Neuronal stem cell (in vitro differentiated cells): ENCODE data around the gene GRAMD1C.
A peak's percentile ranks its signal among the peaks of the same experiment; 100 is the strongest.

Source experiments
- DNase-seq: peaks from one replicate; pipeline ENCODE4 v3.0.0-alpha.2; 2013; ENCODE audit warnings: low spot score
- H2AFZ ChIP-seq: one replicate; pipeline ENCODE4 v1.6.1; 2013; ENCODE audit warnings: mild to moderate bottlenecking, low read length, inconsistent platforms
- H2AK5ac ChIP-seq: 2 replicates; pipeline ENCODE4 v1.6.1; 2013; ENCODE audit warnings: low read depth, mild to moderate bottlenecking, inconsistent platforms, low read length, moderate library complexity, mixed read lengths
- H2BK120ac ChIP-seq: 2 replicates; pipeline ENCODE4 v1.6.1; 2013; ENCODE audit warnings: low read depth, mild to moderate bottlenecking, inconsistent platforms, low read length, moderate library complexity, mixed read lengths
- H2BK12ac ChIP-seq: one replicate; pipeline ENCODE4 v1.6.1; 2013; ENCODE audit warnings: low read length, inconsistent platforms
- H2BK15ac ChIP-seq: 2 replicates; pipeline ENCODE4 v1.6.1; 2013; ENCODE audit warnings: mild to moderate bottlenecking, low read length, inconsistent platforms, mixed read lengths
- H2BK5ac ChIP-seq: one replicate; pipeline ENCODE4 v1.6.1; 2013; ENCODE audit warnings: inconsistent platforms, mild to moderate bottlenecking, low read length, moderate library complexity
- H3K14ac ChIP-seq: one replicate; pipeline ENCODE4 v1.6.1; 2013; ENCODE audit warnings: low read length, inconsistent platforms
- H3K18ac ChIP-seq: 2 replicates; pipeline ENCODE4 v1.6.1; 2013; ENCODE audit warnings: low read length, inconsistent platforms
- H3K23ac ChIP-seq: 2 replicates; pipeline ENCODE4 v1.6.1; 2013; ENCODE audit warnings: low read depth, mild to moderate bottlenecking, mixed read lengths, low read length, inconsistent platforms; ENCODE audit not compliant: poor library complexity
- H3K27ac ChIP-seq: replicated peaks from 3 replicates; pipeline ENCODE4 v1.5.1; 2013; ENCODE audit warnings: low read length, inconsistent platforms
- H3K27me3 ChIP-seq, 3 experiments: 2 replicates each; pipeline ENCODE4 v1.6.1; 2013; ENCODE audit warnings: low read length in 3 of 3, mild to moderate bottlenecking in 2 of 3, inconsistent platforms in 1 of 3, low read depth in 1 of 3, mixed read lengths in 1 of 3, moderate library complexity in 1 of 3; ENCODE audit not compliant: control insufficient read depth in 3 of 3, insufficient read depth in 3 of 3
- H3K36me3 ChIP-seq, 2 donors: replicated peaks in 1 of 2; 2 replicates each; pipeline ENCODE4 v1.6.1; 2013; ENCODE audit warnings: low read length in 2 of 2; ENCODE audit not compliant: control insufficient read depth in 2 of 2, insufficient read depth in 2 of 2
- H3K4ac ChIP-seq: 2 replicates; pipeline ENCODE4 v1.6.1; 2013; ENCODE audit warnings: inconsistent platforms, mild to moderate bottlenecking, low read length, moderate library complexity
- H3K4me1 ChIP-seq, 2 donors: 1 replicate in 1 of 2; 2 replicates in 1 of 2; pipeline ENCODE4 v1.6.1; 2013; ENCODE audit warnings: low read length in 2 of 2, low read depth in 1 of 2; ENCODE audit not compliant: control insufficient read depth in 2 of 2, insufficient read depth in 1 of 2
- H3K4me2 ChIP-seq: one replicate; pipeline ENCODE4 v1.6.1; 2013; ENCODE audit warnings: mild to moderate bottlenecking, low read length, inconsistent platforms; ENCODE audit not compliant: insufficient read depth, poor library complexity, severe bottlenecking
- H3K4me3 ChIP-seq, 2 donors: 2 replicates each; pipeline ENCODE4 v1.5.1; 2013; ENCODE audit warnings: low read length in 2 of 2, mild to moderate bottlenecking in 2 of 2, inconsistent platforms in 1 of 2, moderate library complexity in 1 of 2
- H3K79me1 ChIP-seq: one replicate; pipeline ENCODE4 v1.6.1; 2013; ENCODE audit warnings: low read depth, mild to moderate bottlenecking, inconsistent platforms, low read length, moderate library complexity
- H3K9ac ChIP-seq: one replicate; pipeline ENCODE4 v1.6.1; 2013; ENCODE audit warnings: mild to moderate bottlenecking, low read depth, low read length, inconsistent platforms; ENCODE audit not compliant: poor library complexity
- H3K9me3 ChIP-seq, 2 donors: replicated peaks in 1 of 2; 2 replicates each; pipeline versions ENCODE3 to v1.6.1; 2013; ENCODE audit warnings: low read length in 2 of 2, mild to moderate bottlenecking in 2 of 2, inconsistent platforms in 1 of 2, low read depth in 1 of 2, mixed read lengths in 1 of 2, moderate library complexity in 1 of 2; ENCODE audit not compliant: control insufficient read depth in 2 of 2, insufficient read depth in 1 of 2
- H4K8ac ChIP-seq: one replicate; pipeline ENCODE4 v1.6.1; 2013; ENCODE audit warnings: low read depth, mild to moderate bottlenecking, inconsistent platforms, low read length, moderate library complexity
- H4K91ac ChIP-seq: one replicate; pipeline ENCODE4 v1.6.1; 2013; ENCODE audit warnings: low read length, low read depth, mild to moderate bottlenecking, inconsistent platforms; ENCODE audit not compliant: poor library complexity
- WGBS, 2 donors: extraction: QIAGEN DNeasy Blood & Tissue Kit; methylation state at CpG; one replicate each; pipeline ENCODE4 v1.1.7; 2013; ENCODE audit warnings: missing lambda C conversion rate in 2 of 2, mixed read lengths in 1 of 2; ENCODE audit not compliant: insufficient read length in 2 of 2, insufficient replicate concordance in 1 of 2; ENCODE audit errors: extremely low coverage in 2 of 2; 5-methylcytosine and 5-hydroxymethylcytosine counted together

GRAMD1C gene

GRCh38 chr3:113890256-113890900 lies 51.8 kb downstream of the GRAMD1C start:
- Histone ChIP-seq H3K79me1 (no peaks in the 10 kb centered on the region), H3K23ac (no peak overlapping the region), H2BK15ac (no peak overlapping the region), H2BK12ac (no peak overlapping the region), H3K27me3 (no peaks in the 10 kb centered on the region), H3K9ac (no peak overlapping the region), H3K14ac (no peak overlapping the region), H3K18ac (peak overlapping the region; percentile 77), H4K8ac (no peak overlapping the region), H3K4me1 (peaks cover 0 to 1% of the 10 kb centered on the region in 2 donors), H2AK5ac (peak overlapping the region; percentile 84), H3K4me2 (no peak overlapping the region), H3K9me3 (no peaks in the 10 kb centered on the region), H2BK5ac (no peak overlapping the region), H3K27ac (no peak overlapping the region), H2BK120ac (no peak overlapping the region), H3K4me3 (no peak overlapping the region), H3K36me3 (no peaks in the 10 kb centered on the region), H3K4ac (no peak overlapping the region), H4K91ac (no peak overlapping the region), H2AFZ (no peak overlapping the region)
- WGBS, 2 donors = no CpG with 5 or more reads among the region's 8 CpGs
- no peak for DNase-seq

- Histone ChIP-seq H4K8ac (no peak overlapping the region), H2BK15ac (no peak overlapping the region), H3K9ac (no peak overlapping the region), H3K27ac (no peak overlapping the region), H3K9me3 (no peaks in the 10 kb centered on the region), H3K36me3 (no peaks in the 10 kb centered on the region), H2BK120ac (no peak overlapping the region), H2AK5ac (no peak overlapping the region), H2AFZ (no peak overlapping the region), H3K79me1 (no peaks in the 10 kb centered on the region), H3K4me2 (no peak overlapping the region), H3K4me1 (peaks cover 0 to 1% of the 10 kb centered on the region in 2 donors), H2BK12ac (no peak overlapping the region), H3K18ac (no peak overlapping the region), H3K23ac (no peak overlapping the region), H3K4me3 (no peak overlapping the region), H4K91ac (no peak overlapping the region), H3K14ac (no peak overlapping the region), H3K4ac (no peak overlapping the region), H2BK5ac (no peak overlapping the region), H3K27me3 (no peaks in the 10 kb centered on the region)
- no peak for DNase-seq
- WGBS, 2 donors = 100% methylated on average over 1 of the region's 4 CpGs; no CpG with 5 or more reads in 1 of the 2 donors
These were observed 56.3 kb downstream of the GRAMD1C start for GRCh38 chr3:113894927-113895326.

GRCh38 chr3:113895964-113896363 lies 57.4 kb downstream of the GRAMD1C start:
- H2AK5ac ChIP-seq = no peak overlapping the region

GRCh38 chr3:113896930-113897329 lies 58.3 kb downstream of the GRAMD1C start:
- no peaks in the 10 kb centered on the region for H3K9me3 ChIP-seq
- no peak overlapping the region for H3K18ac ChIP-seq
- H3K36me3 ChIP-seq = no peaks in the 10 kb centered on the region
- no peak overlapping the region for H3K4me3 ChIP-seq
- H4K91ac ChIP-seq = no peak overlapping the region
- no peak overlapping the region for H4K8ac ChIP-seq
- no peak overlapping the region for H2BK15ac ChIP-seq
- no peak overlapping the region for H3K4me2 ChIP-seq
- no peak overlapping the region for H3K4ac ChIP-seq
- no peak overlapping the region for H3K9ac ChIP-seq
- no peak overlapping the region for H2AFZ ChIP-seq
- no peak overlapping the region for H3K14ac ChIP-seq
- no CpG with 5 or more reads among the region's 3 CpGs for WGBS, 2 donors
- no peak overlapping the region for H2BK120ac ChIP-seq
- DNase-seq = no peak
- H3K79me1 ChIP-seq = no peaks in the 10 kb centered on the region
- no peaks in the 10 kb centered on the region for H3K4me1 ChIP-seq
- no peak overlapping the region for H3K27ac ChIP-seq
- no peak overlapping the region for H2AK5ac ChIP-seq
- no peak overlapping the region for H2BK5ac ChIP-seq
- no peak overlapping the region for H3K23ac ChIP-seq
- no peaks in the 10 kb centered on the region for H3K27me3 ChIP-seq
- no peak overlapping the region for H2BK12ac ChIP-seq

More at GRCh38 chr3:113895964-113896363, 57.4 kb downstream of the GRAMD1C start:
- Histone ChIP-seq H3K23ac (no peak overlapping the region), H2AFZ (no peak overlapping the region), H3K18ac (no peak overlapping the region), H3K9ac (no peak overlapping the region), H3K9me3 (no peaks in the 10 kb centered on the region), H2BK12ac (no peak overlapping the region), H3K4me2 (no peak overlapping the region), H2BK120ac (no peak overlapping the region), H3K27me3 (no peaks in the 10 kb centered on the region), H3K27ac (no peak overlapping the region), H3K79me1 (no peaks in the 10 kb centered on the region), H3K4me1 (no peaks in the 10 kb centered on the region), H2BK5ac (no peak overlapping the region), H4K91ac (no peak overlapping the region), H4K8ac (no peak overlapping the region), H2BK15ac (no peak overlapping the region), H3K14ac (no peak overlapping the region), H3K4me3 (no peak overlapping the region), H3K4ac (no peak overlapping the region), H3K36me3 (no peaks in the 10 kb centered on the region)
- no CpG with 5 or more reads among the region's 3 CpGs for WGBS, 2 donors
- DNase-seq = no peak
